HCT116 (cell line): Measurements from ENCODE around the gene NTNG2. TPM values are rescaled to one million over a fixed set of nuclear protein-coding genes. Genes with fewer than 3 reads are reported as not detected.

Experiments
- ATAC-seq: fragments of 200-7000 bp; cut with Tn5 transposase; 2 replicates; pipeline ENCODE4 v1.9.1; 2020; ENCODE audit warnings: mild to moderate bottlenecking, moderate library complexity
- BruUV-seq: library from RNA; stranded (reverse); fragments of 400-500 nt; replicated peaks from 2 replicates; lab custom pipeline; 2021; lab: Mats Ljungman, UMichigan
- CTCF ChIA-PET: fragments of 300-600 bp; sonication (Branson Sonifier 250); formaldehyde crosslinking; loops from one replicate; lab custom pipeline; 2021; ENCODE audit warnings: antibody characterized with exemption; lab: Charles Lee
- POLR2A ChIA-PET: fragments of 300-600, 350-600 bp; sonication (Branson Sonifier 250); formaldehyde crosslinking; loops from one replicate; lab custom pipeline; 2021; ENCODE audit warnings: antibody characterized with exemption; lab: Charles Lee
- RAD21 ChIA-PET, 2 experiments: fragments of 300-600 bp; sonication (Branson Sonifier 250); formaldehyde crosslinking; loops; one replicate each; lab custom pipeline; 2023; ENCODE audit warnings: low total read pairs in 2 of 2; ENCODE audit not compliant: uncharacterized antibody in 2 of 2, unreplicated experiment in 2 of 2, low non-redundant PET in 1 of 2; lab: Charles Lee
- DNase-seq: peaks from one replicate; pipeline ENCODE4 v3.0.0-alpha.2; 2010; ENCODE audit warnings: low read depth, low spot score
- H2AFZ ChIP-seq: fragments of 200-600 bp; shearing (Covaris generic), sonication (generic); 2 replicates; pipeline ENCODE4 v1.6.1; 2017; ENCODE audit warnings: low read depth, mixed run types, mixed read lengths, antibody characterized with exemption, low read length; ENCODE audit not compliant: poor library complexity, severe bottlenecking
- H3K27ac ChIP-seq: 2 replicates; pipeline ENCODE4 v1.5.1; 2012; ENCODE audit warnings: low read depth, low read length
- H3K27me3 ChIP-seq: fragments of 200-600 bp; sonication (generic); 2 replicates; pipeline ENCODE4 v1.6.1; 2016; ENCODE audit warnings: mixed run types, low read length, mixed read lengths; ENCODE audit not compliant: insufficient read depth
- H3K36me3 ChIP-seq, 2 experiments: fragments of 200-500 bp in 1 of 2; fragments of 200-600 bp in 1 of 2; sonication (Bioruptor generic) in 1 of 2; sonication (generic) in 1 of 2; 2 replicates each; pipeline versions ENCODE4 v1.5.1 to v1.6.1; 2014 to 2016; ENCODE audit warnings: low read length in 2 of 2, inconsistent platforms in 1 of 2, mixed read lengths in 1 of 2, mixed run types in 1 of 2; ENCODE audit not compliant: insufficient read depth in 2 of 2, control insufficient read depth in 1 of 2
- H3K4me1 ChIP-seq, 2 experiments: fragments of 200-600 bp in 1 of 2; sonication (generic) in 1 of 2; 2 replicates each; pipeline versions ENCODE4 v1.5.1 to v1.6.1; 2012 to 2017; ENCODE audit warnings: low read length in 2 of 2, inconsistent platforms in 1 of 2, mild to moderate bottlenecking in 1 of 2, mixed read lengths in 1 of 2, mixed run types in 1 of 2, moderate library complexity in 1 of 2; ENCODE audit not compliant: insufficient read depth in 2 of 2, control insufficient read depth in 1 of 2
- H3K4me2 ChIP-seq: fragments of 200-600 bp; sonication (generic); 2 replicates; pipeline ENCODE4 v1.6.1; 2017; ENCODE audit warnings: mixed run types, low read length, mixed read lengths
- H3K4me3 ChIP-seq, 2 experiments: fragments of 200-600 bp in 1 of 2; sonication (generic) in 1 of 2; replicated peaks in 1 of 2; 2 replicates each; pipeline ENCODE4 v1.5.1; 2011 to 2016; ENCODE audit warnings: low read length in 2 of 2, control low read depth in 1 of 2, low read depth in 1 of 2, mild to moderate bottlenecking in 1 of 2, mixed read lengths in 1 of 2, mixed run types in 1 of 2
- H3K79me2 ChIP-seq: fragments of 200-600 bp; sonication (generic); 2 replicates; pipeline ENCODE4 v1.6.1; 2017; ENCODE audit warnings: mild to moderate bottlenecking, mixed run types, low read length, moderate library complexity, mixed read lengths; ENCODE audit not compliant: insufficient read depth
- H3K9ac ChIP-seq: fragments of 200-600 bp; sonication (generic); 2 replicates; pipeline ENCODE4 v1.6.1; 2016; ENCODE audit warnings: low read length, mixed read lengths
- H3K9me2 ChIP-seq: fragments of 200-600 bp; sonication (generic), shearing (Covaris generic); 2 replicates; pipeline ENCODE4 v1.6.1; 2017; ENCODE audit warnings: mixed run types, mild to moderate bottlenecking, moderate library complexity; ENCODE audit not compliant: insufficient read depth
- H3K9me3 ChIP-seq, 2 experiments: fragments of 200-500 bp in 1 of 2; fragments of 200-600 bp in 1 of 2; sonication (Bioruptor generic) in 1 of 2; sonication (generic) in 1 of 2; 2 replicates each; pipeline ENCODE4 v1.6.1; 2014 to 2017; ENCODE audit warnings: low read length in 2 of 2, mixed read lengths in 2 of 2, inconsistent platforms in 1 of 2, low read depth in 1 of 2, mild to moderate bottlenecking in 1 of 2, mixed run types in 1 of 2, moderate library complexity in 1 of 2; ENCODE audit not compliant: control insufficient read depth in 1 of 2, insufficient read depth in 1 of 2
- H4K20me1 ChIP-seq: fragments of 200-600 bp; sonication (generic), shearing (Covaris generic); 2 replicates; pipeline ENCODE4 v1.6.1; 2017; ENCODE audit warnings: mixed run types, mild to moderate bottlenecking, moderate library complexity; ENCODE audit not compliant: insufficient read depth
- CBX3 ChIP-seq: IDR thresholded peaks from 2 replicates; pipeline ENCODE4 v1.6.1; 2012; ENCODE audit warnings: low read depth
- CEBPB ChIP-seq: IDR thresholded peaks from 2 replicates; pipeline ENCODE4 v1.6.1; 2012; ENCODE audit warnings: low read depth
- EZH2phosphoT487 ChIP-seq: fragments of 200-600 bp; IDR thresholded peaks from 2 replicates; pipeline ENCODE4 v1.6.1; 2018; ENCODE audit warnings: antibody characterized with exemption, borderline replicate concordance
- JUND ChIP-seq: IDR thresholded peaks from 2 replicates; pipeline ENCODE4 v1.6.1; 2012
- SIN3A ChIP-seq: IDR thresholded peaks from 2 replicates; pipeline ENCODE4 v1.6.1; 2012; ENCODE audit warnings: low read depth
- SP1 ChIP-seq: IDR thresholded peaks from 2 replicates; pipeline ENCODE4 v1.6.1; 2012; ENCODE audit warnings: low read depth
- SRF ChIP-seq: IDR thresholded peaks from 2 replicates; pipeline ENCODE4 v1.6.1; 2012; ENCODE audit warnings: low read depth
- ZFX ChIP-seq: fragments of 450-650 bp; IDR thresholded peaks from 2 replicates; pipeline ENCODE4 v1.6.1; 2017
- ZNF274 ChIP-seq: fragments of 200-500 bp; sonication (Bioruptor generic); IDR thresholded peaks from 2 replicates; pipeline ENCODE4 v1.6.1; 2014; ENCODE audit warnings: mild to moderate bottlenecking, low read depth, low read length, inconsistent platforms
- intact Hi-C: fragments of 100-400 bp; cut with micrococcal nuclease; formaldehyde crosslinking; loops from 2 replicates; pipeline ENCODE4 v1.10.0; 2022
- total RNA-seq: library from RNA; stranded (reverse); gene quantifications from one replicate; pipeline ENCODE4 v1.2.1, GENCODE V29; 2021; ENCODE audit not compliant: unreplicated experiment
- TF ChIP-seq, protein P1 (sequence below): IDR thresholded peaks from 2 replicates; pipeline ENCODE4 v1.6.1; 2012; ENCODE audit warnings: low read depth
- TF ChIP-seq, protein P2 (sequence below): IDR thresholded peaks from 2 replicates; pipeline ENCODE4 v1.6.1; 2011; ENCODE audit warnings: mild to moderate bottlenecking, low read length, moderate library complexity; ENCODE audit not compliant: insufficient replicate concordance; ENCODE audit errors: extremely low read depth
- TF ChIP-seq, protein P3 (sequence below), 3 experiments: fragments of 200-600 bp in 1 of 3; sonication (generic) in 1 of 3; IDR thresholded peaks in 2 of 3; conservative IDR thresholded peaks in 1 of 3; 2 replicates each; pipeline ENCODE4 v1.5.1; 2012 to 2017; ENCODE audit warnings: low read depth in 2 of 3, low read length in 2 of 3, antibody characterized with exemption in 1 of 3, borderline replicate concordance in 1 of 3, control low read depth in 1 of 3, mild to moderate bottlenecking in 1 of 3, mixed read lengths in 1 of 3, mixed run types in 1 of 3, moderate library complexity in 1 of 3; ENCODE audit not compliant: insufficient read depth in 1 of 3

The NTNG2 gene
- total RNA-seq, 1 experiment from 2014 or later = 2.5 TPM

DNA sequence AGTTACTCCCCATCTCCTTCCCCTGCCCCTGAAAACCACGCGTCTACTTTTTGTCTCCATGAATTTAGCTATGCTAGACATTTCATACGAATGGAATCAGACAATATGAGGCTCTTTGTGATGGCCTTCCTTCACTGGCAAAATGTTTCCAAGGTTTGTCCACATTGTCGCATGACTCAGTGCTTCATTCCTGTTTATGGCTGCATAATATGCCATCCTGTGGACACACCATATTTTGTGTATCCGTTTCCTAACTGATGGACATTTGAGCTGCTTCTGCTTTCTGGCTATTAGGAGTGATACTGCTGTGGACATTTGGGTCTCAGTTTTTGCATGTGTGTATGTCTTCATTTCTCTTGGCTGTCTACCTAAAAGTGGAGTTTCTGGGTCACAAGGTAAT is 14.5 kb downstream of the NTNG2 start:
- RAD21 ChIA-PET = no interaction called here
- H4K20me1 ChIP-seq = no peaks in the 10 kb centered on the region
- H3K79me2 ChIP-seq = no peaks in the 10 kb centered on the region
- no peaks in the 10 kb centered on the region for H3K9me3 ChIP-seq
- no peak for DNase-seq
- TF ChIP-seq CBX3 (no peak), SIN3A (no peak), SP1 (no peak), CEBPB (no peak)
- TF ChIP-seq, protein P1, sequence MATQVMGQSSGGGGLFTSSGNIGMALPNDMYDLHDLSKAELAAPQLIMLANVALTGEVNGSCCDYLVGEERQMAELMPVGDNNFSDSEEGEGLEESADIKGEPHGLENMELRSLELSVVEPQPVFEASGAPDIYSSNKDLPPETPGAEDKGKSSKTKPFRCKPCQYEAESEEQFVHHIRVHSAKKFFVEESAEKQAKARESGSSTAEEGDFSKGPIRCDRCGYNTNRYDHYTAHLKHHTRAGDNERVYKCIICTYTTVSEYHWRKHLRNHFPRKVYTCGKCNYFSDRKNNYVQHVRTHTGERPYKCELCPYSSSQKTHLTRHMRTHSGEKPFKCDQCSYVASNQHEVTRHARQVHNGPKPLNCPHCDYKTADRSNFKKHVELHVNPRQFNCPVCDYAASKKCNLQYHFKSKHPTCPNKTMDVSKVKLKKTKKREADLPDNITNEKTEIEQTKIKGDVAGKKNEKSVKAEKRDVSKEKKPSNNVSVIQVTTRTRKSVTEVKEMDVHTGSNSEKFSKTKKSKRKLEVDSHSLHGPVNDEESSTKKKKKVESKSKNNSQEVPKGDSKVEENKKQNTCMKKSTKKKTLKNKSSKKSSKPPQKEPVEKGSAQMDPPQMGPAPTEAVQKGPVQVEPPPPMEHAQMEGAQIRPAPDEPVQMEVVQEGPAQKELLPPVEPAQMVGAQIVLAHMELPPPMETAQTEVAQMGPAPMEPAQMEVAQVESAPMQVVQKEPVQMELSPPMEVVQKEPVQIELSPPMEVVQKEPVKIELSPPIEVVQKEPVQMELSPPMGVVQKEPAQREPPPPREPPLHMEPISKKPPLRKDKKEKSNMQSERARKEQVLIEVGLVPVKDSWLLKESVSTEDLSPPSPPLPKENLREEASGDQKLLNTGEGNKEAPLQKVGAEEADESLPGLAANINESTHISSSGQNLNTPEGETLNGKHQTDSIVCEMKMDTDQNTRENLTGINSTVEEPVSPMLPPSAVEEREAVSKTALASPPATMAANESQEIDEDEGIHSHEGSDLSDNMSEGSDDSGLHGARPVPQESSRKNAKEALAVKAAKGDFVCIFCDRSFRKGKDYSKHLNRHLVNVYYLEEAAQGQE = no peak
- no peak overlapping the region for H3K9ac ChIP-seq
- intact Hi-C loops = no loop called here
- H3K4me2 ChIP-seq = no peak overlapping the region
- H3K27ac ChIP-seq = no peak overlapping the region
- H3K4me1 ChIP-seq = no peaks in the 10 kb centered on the region
- H3K36me3 ChIP-seq = no peaks in the 10 kb centered on the region
- H3K9me2 ChIP-seq = no peaks in the 10 kb centered on the region
- no peaks in the 10 kb centered on the region for H3K27me3 ChIP-seq
- ATAC-seq = no peak
- CTCF ChIA-PET = no interaction called here
- H3K4me3 ChIP-seq = no peak overlapping the region
- BruUV-seq = no TSS peak
- POLR2A ChIA-PET = no interaction called here
- no peak overlapping the region for H2AFZ ChIP-seq

DNA sequence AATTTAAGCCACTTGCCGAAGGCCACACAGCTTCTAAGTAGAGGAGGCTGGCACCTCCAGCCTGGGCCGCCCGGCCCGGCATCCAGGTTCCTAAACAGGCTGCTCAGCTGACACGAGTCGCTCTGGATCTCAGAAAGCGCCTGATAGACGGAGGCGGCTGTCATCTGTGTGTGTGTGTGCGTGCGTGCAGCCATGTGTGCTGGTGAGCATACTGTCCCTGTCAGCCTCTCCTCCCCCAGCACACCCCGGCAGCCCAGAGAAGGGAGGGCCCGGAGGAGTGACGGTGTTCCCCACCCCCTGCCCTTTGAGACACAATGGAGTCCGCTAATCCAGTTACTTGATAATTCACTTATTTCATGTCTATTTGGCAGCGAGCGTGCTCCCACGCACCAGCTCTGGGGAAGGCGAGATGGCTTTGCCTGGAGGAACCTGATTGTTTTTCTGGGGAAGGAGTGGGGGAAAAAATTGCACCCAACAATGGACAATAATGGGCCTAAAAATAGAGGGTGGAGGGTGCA is 20.0 kb downstream of the NTNG2 start:
- ChIA-PET RAD21 (interaction anchor here in 1 of 2 experiments (1.1 kb wide), 1 partner anchor 54 kb away, joined by 3 read pairs; no protein-coding TSS in a partner anchor), CTCF (interaction anchor here (1.2 kb wide), 1 partner anchor 12 kb away, joined by 5 read pairs; no protein-coding TSS in a partner anchor), POLR2A (no interaction called here)
- peaks cover 2% of the 10 kb centered on the region; the same call in 1 of the 2 replicates for H3K27me3 ChIP-seq
- no peaks in the 10 kb centered on the region for H3K9me2 ChIP-seq
- no peaks in the 10 kb centered on the region for H3K4me1 ChIP-seq
- ATAC-seq (no peak), DNase-seq (no peak)
- no peak overlapping the region for H3K27ac ChIP-seq
- no peak overlapping the region for H2AFZ ChIP-seq
- BruUV-seq = no TSS peak
- no peaks in the 10 kb centered on the region for H3K79me2 ChIP-seq
- H3K4me2 ChIP-seq = no peak overlapping the region
- no peaks in the 10 kb centered on the region for H3K36me3 ChIP-seq
- H4K20me1 ChIP-seq = no peaks in the 10 kb centered on the region
- no peak overlapping the region for H3K4me3 ChIP-seq
- intact Hi-C loops = no loop called here
- H3K9ac ChIP-seq = no peak overlapping the region
- no peaks in the 10 kb centered on the region for H3K9me3 ChIP-seq
- TF ChIP-seq ZFX (no peak), EZH2phosphoT487 (no peak), ZNF274 (no peak), SRF (no peak), SIN3A (no peak), CBX3 (no peak), JUND (no peak), SP1 (no peak), CEBPB (no peak)
- TF ChIP-seq, protein P2, sequence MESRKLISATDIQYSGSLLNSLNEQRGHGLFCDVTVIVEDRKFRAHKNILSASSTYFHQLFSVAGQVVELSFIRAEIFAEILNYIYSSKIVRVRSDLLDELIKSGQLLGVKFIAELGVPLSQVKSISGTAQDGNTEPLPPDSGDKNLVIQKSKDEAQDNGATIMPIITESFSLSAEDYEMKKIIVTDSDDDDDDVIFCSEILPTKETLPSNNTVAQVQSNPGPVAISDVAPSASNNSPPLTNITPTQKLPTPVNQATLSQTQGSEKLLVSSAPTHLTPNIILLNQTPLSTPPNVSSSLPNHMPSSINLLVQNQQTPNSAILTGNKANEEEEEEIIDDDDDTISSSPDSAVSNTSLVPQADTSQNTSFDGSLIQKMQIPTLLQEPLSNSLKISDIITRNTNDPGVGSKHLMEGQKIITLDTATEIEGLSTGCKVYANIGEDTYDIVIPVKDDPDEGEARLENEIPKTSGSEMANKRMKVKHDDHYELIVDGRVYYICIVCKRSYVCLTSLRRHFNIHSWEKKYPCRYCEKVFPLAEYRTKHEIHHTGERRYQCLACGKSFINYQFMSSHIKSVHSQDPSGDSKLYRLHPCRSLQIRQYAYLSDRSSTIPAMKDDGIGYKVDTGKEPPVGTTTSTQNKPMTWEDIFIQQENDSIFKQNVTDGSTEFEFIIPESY = no peak
- TF ChIP-seq, protein P3, sequence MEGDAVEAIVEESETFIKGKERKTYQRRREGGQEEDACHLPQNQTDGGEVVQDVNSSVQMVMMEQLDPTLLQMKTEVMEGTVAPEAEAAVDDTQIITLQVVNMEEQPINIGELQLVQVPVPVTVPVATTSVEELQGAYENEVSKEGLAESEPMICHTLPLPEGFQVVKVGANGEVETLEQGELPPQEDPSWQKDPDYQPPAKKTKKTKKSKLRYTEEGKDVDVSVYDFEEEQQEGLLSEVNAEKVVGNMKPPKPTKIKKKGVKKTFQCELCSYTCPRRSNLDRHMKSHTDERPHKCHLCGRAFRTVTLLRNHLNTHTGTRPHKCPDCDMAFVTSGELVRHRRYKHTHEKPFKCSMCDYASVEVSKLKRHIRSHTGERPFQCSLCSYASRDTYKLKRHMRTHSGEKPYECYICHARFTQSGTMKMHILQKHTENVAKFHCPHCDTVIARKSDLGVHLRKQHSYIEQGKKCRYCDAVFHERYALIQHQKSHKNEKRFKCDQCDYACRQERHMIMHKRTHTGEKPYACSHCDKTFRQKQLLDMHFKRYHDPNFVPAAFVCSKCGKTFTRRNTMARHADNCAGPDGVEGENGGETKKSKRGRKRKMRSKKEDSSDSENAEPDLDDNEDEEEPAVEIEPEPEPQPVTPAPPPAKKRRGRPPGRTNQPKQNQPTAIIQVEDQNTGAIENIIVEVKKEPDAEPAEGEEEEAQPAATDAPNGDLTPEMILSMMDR (IDR thresholded peaks at IDR 0.05 in 2 of 3, conservative IDR thresholded peaks at IDR 0.05 in 1 of 3; ENCODE audit: borderline replicate concordance in 1 of 3, insufficient read depth in 1 of 3, low read depth in 2 of 3, low read length in 2 of 3) = no peak
